Liver (tissue), 9 donors: ENCODE data around the gene DAPL1. TPM values are rescaled to one million over a fixed set of nuclear protein-coding genes. Genes with fewer than 3 reads are reported as not detected.

Experiments
- DNase-seq: peaks from one replicate; pipeline ENCODE4 v3.0.0-alpha.2; 2017; ENCODE audit warnings: low spot score
- H3K27ac ChIP-seq, 2 donors: one replicate each; pipeline ENCODE4 v1.7.0; 2013; ENCODE audit warnings: inconsistent platforms in 2 of 2, low read length in 2 of 2, control low read depth in 1 of 2, low read depth in 1 of 2, mild to moderate bottlenecking in 1 of 2
- H3K27me3 ChIP-seq, 4 donors: one replicate each; pipeline versions ENCODE4 v1.6.1 to v1.7.0; 2013; ENCODE audit warnings: low read length in 3 of 4, inconsistent platforms in 1 of 4, mild to moderate bottlenecking in 1 of 4, moderate library complexity in 1 of 4; ENCODE audit not compliant: control insufficient read depth in 4 of 4, insufficient read depth in 4 of 4
- H3K36me3 ChIP-seq, 4 donors: one replicate each; pipeline versions ENCODE4 v1.6.1 to v1.7.0; 2013; ENCODE audit warnings: low read length in 3 of 4, mild to moderate bottlenecking in 3 of 4, low read depth in 1 of 4, moderate library complexity in 1 of 4; ENCODE audit not compliant: control insufficient read depth in 4 of 4, insufficient read depth in 3 of 4
- H3K4me1 ChIP-seq, 4 donors: one replicate each; pipeline versions ENCODE4 v1.6.1 to v1.7.0; 2013; ENCODE audit warnings: low read length in 3 of 4, mild to moderate bottlenecking in 3 of 4, moderate library complexity in 1 of 4; ENCODE audit not compliant: control insufficient read depth in 4 of 4, insufficient read depth in 4 of 4
- H3K4me3 ChIP-seq, 3 donors: one replicate each; pipeline versions ENCODE4 v1.6.1 to v1.7.0; 2013; ENCODE audit warnings: low read length in 3 of 3, control low read depth in 1 of 3, low read depth in 1 of 3, mild to moderate bottlenecking in 1 of 3
- H3K9ac ChIP-seq, 2 donors: one replicate each; pipeline ENCODE4 v1.7.0; 2013; ENCODE audit warnings: low read length in 2 of 2, mild to moderate bottlenecking in 2 of 2, moderate library complexity in 2 of 2, control low read depth in 1 of 2, low read depth in 1 of 2
- H3K9me3 ChIP-seq, 4 donors: one replicate each; pipeline versions ENCODE4 v1.6.1 to v1.7.0; 2013; ENCODE audit warnings: low read length in 3 of 4; ENCODE audit not compliant: control insufficient read depth in 4 of 4
- EGR1 ChIP-seq, 2 donors: IDR thresholded peaks; 2 replicates each; pipeline ENCODE4 v1.6.1; 2016 to 2018; ENCODE audit warnings: antibody characterized with exemption in 2 of 2, low read depth in 2 of 2
- FOXA1 ChIP-seq: IDR thresholded peaks from 2 replicates; pipeline ENCODE4 v1.6.1; 2016; ENCODE audit warnings: antibody characterized with exemption
- FOXA2 ChIP-seq: IDR thresholded peaks from 2 replicates; pipeline ENCODE4 v1.6.1; 2016; ENCODE audit warnings: antibody characterized with exemption
- HNF4A ChIP-seq, 2 donors: conservative IDR thresholded peaks; 2 replicates each; pipeline ENCODE4 v1.6.1; 2016; ENCODE audit warnings: antibody characterized with exemption in 2 of 2, mild to moderate bottlenecking in 2 of 2
- HNF4G ChIP-seq: IDR thresholded peaks from 2 replicates; pipeline ENCODE4 v1.6.1; 2016; ENCODE audit warnings: antibody characterized with exemption
- JUND ChIP-seq, 2 donors: IDR thresholded peaks; 2 replicates each; pipeline ENCODE4 v1.6.1; 2016; ENCODE audit warnings: antibody characterized with exemption in 2 of 2
- NR2F2 ChIP-seq: IDR thresholded peaks from 2 replicates; pipeline ENCODE4 v1.6.1; 2016; ENCODE audit warnings: antibody characterized with exemption
- RAD21 ChIP-seq, 2 donors: IDR thresholded peaks; 2 replicates each; pipeline ENCODE4 v1.6.1; 2016; ENCODE audit warnings: antibody characterized with exemption in 2 of 2, mild to moderate bottlenecking in 2 of 2
- RXRA ChIP-seq, 2 donors: IDR thresholded peaks; 2 replicates each; pipeline ENCODE4 v1.6.1; 2017 to 2018; ENCODE audit warnings: antibody characterized with exemption in 2 of 2, mild to moderate bottlenecking in 1 of 2
- SP1 ChIP-seq: IDR thresholded peaks from 2 replicates; pipeline ENCODE4 v1.6.1; 2018; ENCODE audit warnings: antibody characterized with exemption, mild to moderate bottlenecking
- TAF1 ChIP-seq: conservative IDR thresholded peaks from 2 replicates; pipeline ENCODE4 v1.6.1; 2016; ENCODE audit warnings: antibody characterized with exemption, mild to moderate bottlenecking
- YY1 ChIP-seq: IDR thresholded peaks from 2 replicates; pipeline ENCODE4 v1.6.1; 2016; ENCODE audit warnings: antibody characterized with exemption, mild to moderate bottlenecking
- WGBS: extraction: QIAGEN DNeasy Blood & Tissue Kit; methylation state at CpG from one replicate; pipeline ENCODE4 v1.1.7; 2013; 5-methylcytosine and 5-hydroxymethylcytosine counted together
- polyA plus RNA-seq, 2 donors: library from polyadenylated mRNA; stranded (reverse) in 1 of 2; unstranded in 1 of 2; fragments of 200-250 nt in 1 of 2; fragments of >200 nt in 1 of 2; fragmentation: Nextera tagmentation in 1 of 2; extraction: Ambion mirVana in 1 of 2; gene quantifications; one replicate each; pipeline versions ENCODE4 v1.2.1 to v1.2.3, GENCODE V29; 2013 to 2015
- total RNA-seq, 2 donors: library from RNA; depleted of rRNA; stranded (reverse); fragments of >200 nt; gene quantifications; one replicate each; pipeline ENCODE4 v1.2.3, GENCODE V29; 2014
- TF ChIP-seq, protein P1 (sequence below): IDR thresholded peaks from 2 replicates; pipeline ENCODE4 v1.6.1; 2016; ENCODE audit warnings: antibody characterized with exemption
- TF ChIP-seq, protein P2 (sequence below): IDR thresholded peaks from 2 replicates; pipeline ENCODE4 v1.6.1; 2016; ENCODE audit warnings: antibody characterized with exemption, mild to moderate bottlenecking
- TF ChIP-seq, protein P3 (sequence below): IDR thresholded peaks from 2 replicates; pipeline ENCODE4 v1.6.1; 2016; ENCODE audit warnings: antibody characterized with exemption
- TF ChIP-seq, protein P4 (sequence below): IDR thresholded peaks from 2 replicates; pipeline ENCODE4 v1.6.1; 2016; ENCODE audit warnings: antibody characterized with exemption
- TF ChIP-seq, protein P5 (sequence below): fragments of 150-350 bp; IDR thresholded peaks from 2 replicates; pipeline ENCODE4 v1.5.1; 2017; ENCODE audit warnings: improper control_type of control experiment, low read depth, low read length; ENCODE audit not compliant: missing input control
- donor health status: healthy.
- donor health status: healthy.
- donor health status: healthy.
- donor health status: healthy.
- donor health status: healthy.

The DAPL1 gene
- total and polyA plus RNA-seq, 4 donors = 0.71 TPM; not detected in 3

- Histone ChIP-seq H3K27me3 (no peaks in the 10 kb centered on the region), H3K36me3 (no peaks in the 10 kb centered on the region), H3K9me3 (no peaks in the 10 kb centered on the region), H3K9ac (no peak overlapping the region), H3K27ac (no peak overlapping the region), H3K4me1 (no peaks in the 10 kb centered on the region), H3K4me3 (no peak overlapping the region)
- DNase-seq = no peak
- TF ChIP-seq HNF4G = no peak
- no peak for TF ChIP-seq RXRA (IDR thresholded peaks at IDR 0.05)
- TF ChIP-seq SP1 = no peak
- TF ChIP-seq, protein P1, sequence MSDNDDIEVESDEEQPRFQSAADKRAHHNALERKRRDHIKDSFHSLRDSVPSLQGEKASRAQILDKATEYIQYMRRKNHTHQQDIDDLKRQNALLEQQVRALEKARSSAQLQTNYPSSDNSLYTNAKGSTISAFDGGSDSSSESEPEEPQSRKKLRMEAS = no peak
- TF ChIP-seq, protein P2, sequence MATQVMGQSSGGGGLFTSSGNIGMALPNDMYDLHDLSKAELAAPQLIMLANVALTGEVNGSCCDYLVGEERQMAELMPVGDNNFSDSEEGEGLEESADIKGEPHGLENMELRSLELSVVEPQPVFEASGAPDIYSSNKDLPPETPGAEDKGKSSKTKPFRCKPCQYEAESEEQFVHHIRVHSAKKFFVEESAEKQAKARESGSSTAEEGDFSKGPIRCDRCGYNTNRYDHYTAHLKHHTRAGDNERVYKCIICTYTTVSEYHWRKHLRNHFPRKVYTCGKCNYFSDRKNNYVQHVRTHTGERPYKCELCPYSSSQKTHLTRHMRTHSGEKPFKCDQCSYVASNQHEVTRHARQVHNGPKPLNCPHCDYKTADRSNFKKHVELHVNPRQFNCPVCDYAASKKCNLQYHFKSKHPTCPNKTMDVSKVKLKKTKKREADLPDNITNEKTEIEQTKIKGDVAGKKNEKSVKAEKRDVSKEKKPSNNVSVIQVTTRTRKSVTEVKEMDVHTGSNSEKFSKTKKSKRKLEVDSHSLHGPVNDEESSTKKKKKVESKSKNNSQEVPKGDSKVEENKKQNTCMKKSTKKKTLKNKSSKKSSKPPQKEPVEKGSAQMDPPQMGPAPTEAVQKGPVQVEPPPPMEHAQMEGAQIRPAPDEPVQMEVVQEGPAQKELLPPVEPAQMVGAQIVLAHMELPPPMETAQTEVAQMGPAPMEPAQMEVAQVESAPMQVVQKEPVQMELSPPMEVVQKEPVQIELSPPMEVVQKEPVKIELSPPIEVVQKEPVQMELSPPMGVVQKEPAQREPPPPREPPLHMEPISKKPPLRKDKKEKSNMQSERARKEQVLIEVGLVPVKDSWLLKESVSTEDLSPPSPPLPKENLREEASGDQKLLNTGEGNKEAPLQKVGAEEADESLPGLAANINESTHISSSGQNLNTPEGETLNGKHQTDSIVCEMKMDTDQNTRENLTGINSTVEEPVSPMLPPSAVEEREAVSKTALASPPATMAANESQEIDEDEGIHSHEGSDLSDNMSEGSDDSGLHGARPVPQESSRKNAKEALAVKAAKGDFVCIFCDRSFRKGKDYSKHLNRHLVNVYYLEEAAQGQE = no peak
- TF ChIP-seq NR2F2 = no peak
- TF ChIP-seq JUND (IDR thresholded peaks at IDR 0.05) = no peak
- TF ChIP-seq FOXA2 = no peak
- 79% methylated on average over 4 of the region's 4 CpGs for WGBS
Observed at GRCh38 chr2:158761621-158762020, 33.5 kb upstream of the DAPL1 start.

- Histone ChIP-seq H3K27me3 (no peaks in the 10 kb centered on the region), H3K4me1 (no peaks in the 10 kb centered on the region), H3K9me3 (peaks cover 0 to under 1% (median 0%) of the 10 kb centered on the region in 4 donors), H3K4me3 (no peak overlapping the region), H3K9ac (no peak overlapping the region), H3K27ac (no peak overlapping the region), H3K36me3 (no peaks in the 10 kb centered on the region)
- TF ChIP-seq TAF1 (no peak), EGR1 (IDR thresholded peaks at IDR 0.05; ENCODE audit: low read depth in 2 of 2) (no peak), FOXA2 (no peak), FOXA1 (no peak), SP1 (no peak), JUND (IDR thresholded peaks at IDR 0.05) (no peak), RXRA (IDR thresholded peaks at IDR 0.05) (no peak), YY1 (no peak), HNF4A (conservative IDR thresholded peaks at IDR 0.05) (no peak), HNF4G (no peak), RAD21 (IDR thresholded peaks at IDR 0.05) (no peak)
- TF ChIP-seq, protein P2 = no peak
- TF ChIP-seq, protein P1 = no peak
- TF ChIP-seq, protein P3, sequence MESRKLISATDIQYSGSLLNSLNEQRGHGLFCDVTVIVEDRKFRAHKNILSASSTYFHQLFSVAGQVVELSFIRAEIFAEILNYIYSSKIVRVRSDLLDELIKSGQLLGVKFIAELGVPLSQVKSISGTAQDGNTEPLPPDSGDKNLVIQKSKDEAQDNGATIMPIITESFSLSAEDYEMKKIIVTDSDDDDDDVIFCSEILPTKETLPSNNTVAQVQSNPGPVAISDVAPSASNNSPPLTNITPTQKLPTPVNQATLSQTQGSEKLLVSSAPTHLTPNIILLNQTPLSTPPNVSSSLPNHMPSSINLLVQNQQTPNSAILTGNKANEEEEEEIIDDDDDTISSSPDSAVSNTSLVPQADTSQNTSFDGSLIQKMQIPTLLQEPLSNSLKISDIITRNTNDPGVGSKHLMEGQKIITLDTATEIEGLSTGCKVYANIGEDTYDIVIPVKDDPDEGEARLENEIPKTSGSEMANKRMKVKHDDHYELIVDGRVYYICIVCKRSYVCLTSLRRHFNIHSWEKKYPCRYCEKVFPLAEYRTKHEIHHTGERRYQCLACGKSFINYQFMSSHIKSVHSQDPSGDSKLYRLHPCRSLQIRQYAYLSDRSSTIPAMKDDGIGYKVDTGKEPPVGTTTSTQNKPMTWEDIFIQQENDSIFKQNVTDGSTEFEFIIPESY = no peak
- TF ChIP-seq, protein P4, sequence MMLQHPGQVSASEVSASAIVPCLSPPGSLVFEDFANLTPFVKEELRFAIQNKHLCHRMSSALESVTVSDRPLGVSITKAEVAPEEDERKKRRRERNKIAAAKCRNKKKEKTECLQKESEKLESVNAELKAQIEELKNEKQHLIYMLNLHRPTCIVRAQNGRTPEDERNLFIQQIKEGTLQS = no peak
- TF ChIP-seq, protein P5, sequence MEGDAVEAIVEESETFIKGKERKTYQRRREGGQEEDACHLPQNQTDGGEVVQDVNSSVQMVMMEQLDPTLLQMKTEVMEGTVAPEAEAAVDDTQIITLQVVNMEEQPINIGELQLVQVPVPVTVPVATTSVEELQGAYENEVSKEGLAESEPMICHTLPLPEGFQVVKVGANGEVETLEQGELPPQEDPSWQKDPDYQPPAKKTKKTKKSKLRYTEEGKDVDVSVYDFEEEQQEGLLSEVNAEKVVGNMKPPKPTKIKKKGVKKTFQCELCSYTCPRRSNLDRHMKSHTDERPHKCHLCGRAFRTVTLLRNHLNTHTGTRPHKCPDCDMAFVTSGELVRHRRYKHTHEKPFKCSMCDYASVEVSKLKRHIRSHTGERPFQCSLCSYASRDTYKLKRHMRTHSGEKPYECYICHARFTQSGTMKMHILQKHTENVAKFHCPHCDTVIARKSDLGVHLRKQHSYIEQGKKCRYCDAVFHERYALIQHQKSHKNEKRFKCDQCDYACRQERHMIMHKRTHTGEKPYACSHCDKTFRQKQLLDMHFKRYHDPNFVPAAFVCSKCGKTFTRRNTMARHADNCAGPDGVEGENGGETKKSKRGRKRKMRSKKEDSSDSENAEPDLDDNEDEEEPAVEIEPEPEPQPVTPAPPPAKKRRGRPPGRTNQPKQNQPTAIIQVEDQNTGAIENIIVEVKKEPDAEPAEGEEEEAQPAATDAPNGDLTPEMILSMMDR = no peak
- DNase-seq = no peak
- WGBS = 88% methylated on average over 3 of the region's 3 CpGs
Observed at GRCh38 chr2:158762336-158762735, 32.8 kb upstream of the DAPL1 start.
